ENCODE data around the gene TRIP6.

TRIP6 gene

GRCh38 chr7:100874577-100875355, 7.6 kb downstream of the TRIP6 start, which contains the start of gene SRRT:
Gene SRRT, plus strand, starts transcription at chr7:100875103. Its CDS starts 488 bp downstream, at chr7:100875591.
- peak; percentile 94 for FAIRE-seq

- FAIRE-seq, result no peak
These were observed 8.2 kb downstream of the TRIP6 start for GRCh38 chr7:100875356-100875751.

GRCh38 chr7:100878013-100878412, 10.8 kb downstream of the TRIP6 start:
- FAIRE-seq, result no peak

- no peak for FAIRE-seq
These were observed 11.5 kb downstream of the TRIP6 start for GRCh38 chr7:100878685-100879084.

GRCh38 chr7:100879685-100880261, 12.6 kb downstream of the TRIP6 start:
- no peak for FAIRE-seq

- FAIRE-seq, result no peak
These were observed 13.5 kb downstream of the TRIP6 start for GRCh38 chr7:100880645-100881044.

GRCh38 chr7:100881136-100881535, 13.9 kb downstream of the TRIP6 start:
- no peak for FAIRE-seq

GRCh38 chr7:100882201-100882600, 15.0 kb downstream of the TRIP6 start:
- FAIRE-seq, result no peak

GRCh38 chr7:100882785-100883526, 15.8 kb downstream of the TRIP6 start:
- FAIRE-seq, result no peak

- no peak for FAIRE-seq
These were observed 17.7 kb downstream of the TRIP6 start for GRCh38 chr7:100884736-100885439.

- FAIRE-seq, result no peak
These were observed 18.4 kb downstream of the TRIP6 start for GRCh38 chr7:100885440-100886141.

- no peak for FAIRE-seq
These were observed 19.2 kb downstream of the TRIP6 start for GRCh38 chr7:100886142-100886935.

- FAIRE-seq, result no peak
These were observed 19.8 kb downstream of the TRIP6 start for GRCh38 chr7:100886936-100887515.

- no peak for FAIRE-seq
These were observed 20.5 kb downstream of the TRIP6 start for GRCh38 chr7:100887516-100888290.

GRCh38 chr7:100888291-100888987, 21.3 kb downstream of the TRIP6 start:
- FAIRE-seq, result no peak

- no peak for FAIRE-seq
These were observed 22.0 kb downstream of the TRIP6 start, which contains the start of gene UFSP1 for GRCh38 chr7:100888988-100889750. Gene UFSP1, minus strand, starts transcription at chr7:100889715. Its CDS starts 444 bp downstream, at chr7:100889271.

GRCh38 chr7:100890653-100891567, 23.7 kb downstream of the TRIP6 start:
- no peak for FAIRE-seq

Data from endometrium (tissue), 2 donors.